Trophoblast cell (in vitro differentiated cells and primary cell): ENCODE results near the gene OPCML.

Experiments used
- DNase-seq, 2 donors: peaks; one replicate each; pipeline ENCODE4 v3.0.0-alpha.2; 2016
- H2AFZ ChIP-seq: 2 replicates; pipeline ENCODE4 v1.6.1; 2013; ENCODE audit warnings: low read length, moderate library complexity, mild to moderate bottlenecking; ENCODE audit not compliant: insufficient read depth, poor library complexity
- H2AK5ac ChIP-seq: 2 replicates; pipeline ENCODE4 v1.6.1; 2013; ENCODE audit warnings: mild to moderate bottlenecking, low read length
- H2BK120ac ChIP-seq: 2 replicates; pipeline ENCODE4 v1.6.1; 2013; ENCODE audit warnings: low read length, mild to moderate bottlenecking, moderate library complexity; ENCODE audit not compliant: insufficient read depth, poor library complexity
- H2BK12ac ChIP-seq: 2 replicates; pipeline ENCODE4 v1.6.1; 2013; ENCODE audit warnings: mild to moderate bottlenecking, low read length, moderate library complexity
- H2BK5ac ChIP-seq: 2 replicates; pipeline ENCODE4 v1.6.1; 2013; ENCODE audit warnings: low read length, low read depth, moderate library complexity, mild to moderate bottlenecking; ENCODE audit not compliant: poor library complexity
- H3K14ac ChIP-seq: 2 replicates; pipeline ENCODE4 v1.6.1; 2013; ENCODE audit warnings: mild to moderate bottlenecking, low read length
- H3K18ac ChIP-seq: 2 replicates; pipeline ENCODE4 v1.6.1; 2013; ENCODE audit warnings: mild to moderate bottlenecking, low read length
- H3K23ac ChIP-seq: 2 replicates; pipeline ENCODE4 v1.6.1; 2013; ENCODE audit warnings: low read length
- H3K27ac ChIP-seq: 2 replicates; pipeline ENCODE4 v1.5.1; 2013; ENCODE audit warnings: low read depth, mild to moderate bottlenecking, inconsistent platforms, low read length, moderate library complexity
- H3K27me3 ChIP-seq: 2 replicates; pipeline ENCODE4 v1.6.1; 2013; ENCODE audit warnings: inconsistent platforms, mild to moderate bottlenecking, low read length, moderate library complexity; ENCODE audit not compliant: insufficient read depth
- H3K36me3 ChIP-seq, 2 experiments: 1 replicate in 1 of 2; 2 replicates in 1 of 2; pipeline ENCODE4 v1.6.1; 2013; ENCODE audit warnings: low read length in 2 of 2, mild to moderate bottlenecking in 2 of 2, moderate library complexity in 1 of 2; ENCODE audit not compliant: insufficient read depth in 2 of 2, control insufficient read depth in 1 of 2
- H3K4ac ChIP-seq: 2 replicates; pipeline ENCODE4 v1.6.1; 2013; ENCODE audit warnings: low read depth, mild to moderate bottlenecking, low read length, moderate library complexity
- H3K4me1 ChIP-seq, 2 experiments: 1 replicate in 1 of 2; 2 replicates in 1 of 2; pipeline ENCODE4 v1.6.1; 2013; ENCODE audit warnings: low read length in 2 of 2, mild to moderate bottlenecking in 2 of 2, moderate library complexity in 1 of 2; ENCODE audit not compliant: insufficient read depth in 2 of 2, control insufficient read depth in 1 of 2
- H3K4me2 ChIP-seq: 2 replicates; pipeline ENCODE4 v1.6.1; 2013; ENCODE audit warnings: inconsistent platforms, mild to moderate bottlenecking, low read length, moderate library complexity
- H3K4me3 ChIP-seq: 2 replicates; pipeline ENCODE4 v1.5.1; 2013; ENCODE audit warnings: mild to moderate bottlenecking, low read depth, low read length, inconsistent platforms
- H3K79me1 ChIP-seq: one replicate; pipeline ENCODE4 v1.6.1; 2013; ENCODE audit warnings: low read length
- H3K79me2 ChIP-seq: 2 replicates; pipeline ENCODE4 v1.6.1; 2013; ENCODE audit warnings: low read length, mild to moderate bottlenecking; ENCODE audit not compliant: control insufficient read depth, insufficient read depth, poor library complexity
- H3K9ac ChIP-seq: 2 replicates; pipeline ENCODE4 v1.6.1; 2013; ENCODE audit warnings: mild to moderate bottlenecking, low read length
- H3K9me3 ChIP-seq: 2 replicates; pipeline ENCODE4 v1.6.1; 2013; ENCODE audit warnings: low read depth, mild to moderate bottlenecking, control low read depth, inconsistent platforms, low read length; ENCODE audit not compliant: insufficient read depth
- H4K12ac ChIP-seq: 2 replicates; pipeline ENCODE4 v1.6.1; 2013; ENCODE audit warnings: low read depth, mild to moderate bottlenecking, low read length, moderate library complexity
- H4K8ac ChIP-seq: 2 replicates; pipeline ENCODE4 v1.6.1; 2013; ENCODE audit warnings: low read depth, mild to moderate bottlenecking, low read length, moderate library complexity
- H4K91ac ChIP-seq: one replicate; pipeline ENCODE4 v1.6.1; 2013; ENCODE audit warnings: low read depth, mild to moderate bottlenecking, low read length, moderate library complexity
- WGBS: extraction: QIAGEN DNeasy Blood & Tissue Kit; methylation state at CpG from one replicate; pipeline ENCODE4 v1.1.7; 2013; ENCODE audit warnings: missing lambda C conversion rate; ENCODE audit not compliant: insufficient read length, insufficient coverage; ENCODE audit errors: extremely low coverage; 5-methylcytosine and 5-hydroxymethylcytosine counted together

The OPCML gene

DNA sequence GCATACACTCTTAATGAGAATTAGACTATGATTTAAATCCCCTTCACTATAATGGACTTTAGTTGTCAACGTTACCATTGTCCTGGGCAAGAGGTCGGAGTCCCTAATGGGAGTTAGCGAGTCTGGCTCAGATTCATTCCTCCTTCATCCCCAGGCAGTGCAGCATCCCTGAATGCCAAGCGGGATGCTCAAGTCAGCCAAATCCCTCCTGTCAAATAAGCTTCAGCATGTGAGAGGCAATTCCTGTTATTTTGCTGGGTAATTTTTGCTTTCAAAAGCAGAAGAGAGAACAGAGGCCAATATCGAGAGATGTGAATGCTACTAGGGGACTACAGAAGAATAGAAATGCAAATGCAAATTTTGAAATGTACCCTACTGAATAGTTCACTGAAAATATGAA lies 186.2 kb downstream of the OPCML start:
- Histone ChIP-seq H4K8ac (no peak overlapping the region), H3K4me2 (no peak overlapping the region), H3K9me3 (no peaks in the 10 kb centered on the region), H3K27ac (no peak overlapping the region), H3K18ac (no peak overlapping the region), H2BK5ac (no peak overlapping the region), H3K23ac (no peak overlapping the region), H4K91ac (no peak overlapping the region), H2BK12ac (no peak overlapping the region), H2AK5ac (no peak overlapping the region), H2BK120ac (no peak overlapping the region), H4K12ac (no peak overlapping the region), H3K9ac (no peak overlapping the region), H3K4me1 (no peaks in the 10 kb centered on the region), H3K4me3 (no peak overlapping the region), H2AFZ (no peak overlapping the region), H3K14ac (no peak overlapping the region), H3K27me3 (no peaks in the 10 kb centered on the region), H3K36me3 (no peaks in the 10 kb centered on the region), H3K4ac (no peak overlapping the region), H3K79me2 (no peaks in the 10 kb centered on the region), H3K79me1 (no peaks in the 10 kb centered on the region)
- no CpG with 5 or more reads among the region's 5 CpGs for WGBS
- DNase-seq, result no peak

- Histone ChIP-seq H3K4me2 (no peak overlapping the region), H3K79me1 (no peaks in the 10 kb centered on the region), H3K4ac (no peak overlapping the region), H4K12ac (no peak overlapping the region), H3K23ac (no peak overlapping the region), H2BK5ac (no peak overlapping the region), H3K4me3 (no peak overlapping the region), H3K14ac (no peak overlapping the region), H2AFZ (no peak overlapping the region), H3K18ac (no peak overlapping the region), H3K27me3 (no peaks in the 10 kb centered on the region), H2BK120ac (no peak overlapping the region), H2BK12ac (no peak overlapping the region), H3K36me3 (no peaks in the 10 kb centered on the region), H4K8ac (no peak overlapping the region), H3K4me1 (no peaks in the 10 kb centered on the region), H3K79me2 (no peaks in the 10 kb centered on the region), H3K27ac (no peak overlapping the region), H2AK5ac (no peak overlapping the region), H4K91ac (no peak overlapping the region), H3K9ac (no peak overlapping the region), H3K9me3 (no peaks in the 10 kb centered on the region)
- DNase-seq, result no peak
- no CpG with 5 or more reads among the region's 9 CpGs for WGBS
These were observed 188.3 kb downstream of the OPCML start for GRCh38 chr11:133343951-133344350.

GRCh38 chr11:133339495-133340140 lies 192.7 kb downstream of the OPCML start:
- H3K36me3 ChIP-seq, result no peaks in the 10 kb centered on the region
- H2BK120ac ChIP-seq, result no peak overlapping the region
- no peak overlapping the region for H2AFZ ChIP-seq
- H3K4me2 ChIP-seq, result no peak overlapping the region
- H3K23ac ChIP-seq, result no peak overlapping the region
- no peak overlapping the region for H4K91ac ChIP-seq
- H3K18ac ChIP-seq, result no peak overlapping the region
- no peak overlapping the region for H3K9ac ChIP-seq
- no peak overlapping the region for H3K4me3 ChIP-seq
- peaks cover 0 to 3% of the 10 kb centered on the region in 2 experiments for H3K4me1 ChIP-seq
- no peaks in the 10 kb centered on the region for H3K79me1 ChIP-seq
- no peak for DNase-seq
- WGBS, result no CpG with 5 or more reads among the region's 5 CpGs
- no peak overlapping the region for H4K8ac ChIP-seq
- H4K12ac ChIP-seq, result no peak overlapping the region
- no peak overlapping the region for H3K27ac ChIP-seq
- no peaks in the 10 kb centered on the region for H3K27me3 ChIP-seq
- no peak overlapping the region for H3K14ac ChIP-seq
- H3K9me3 ChIP-seq, result no peaks in the 10 kb centered on the region
- no peak overlapping the region for H2BK12ac ChIP-seq
- H2BK5ac ChIP-seq, result no peak overlapping the region
- no peaks in the 10 kb centered on the region for H3K79me2 ChIP-seq
- H2AK5ac ChIP-seq, result no peak overlapping the region
- H3K4ac ChIP-seq, result no peak overlapping the region

DNA sequence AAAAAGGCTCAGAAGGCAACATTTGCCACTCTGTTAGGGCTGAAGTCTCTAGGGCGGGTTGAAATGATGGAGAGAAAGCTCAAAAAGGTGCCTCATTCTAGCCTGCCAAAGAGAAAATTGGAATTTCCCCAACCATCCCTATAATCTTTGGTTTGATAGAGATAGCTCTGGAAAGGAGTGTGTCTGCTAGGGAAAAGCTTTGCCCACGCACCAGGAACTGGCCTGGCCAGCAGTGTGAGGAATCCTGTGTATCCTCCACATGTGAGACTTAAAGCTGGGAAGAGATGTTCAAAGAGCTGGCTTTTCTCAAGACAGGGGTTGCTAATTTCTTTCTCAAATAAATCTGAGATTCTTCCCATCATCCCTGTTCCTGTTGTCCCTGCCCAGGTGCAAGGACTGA lies 193.7 kb downstream of the OPCML start:
- H3K79me1 ChIP-seq, result no peaks in the 10 kb centered on the region
- no peak overlapping the region for H3K4me2 ChIP-seq
- no peak overlapping the region for H2BK5ac ChIP-seq
- no peak overlapping the region for H2BK120ac ChIP-seq
- H3K27ac ChIP-seq, result no peak overlapping the region
- no peak overlapping the region for H2AK5ac ChIP-seq
- no peak overlapping the region for H3K18ac ChIP-seq
- H2AFZ ChIP-seq, result no peak overlapping the region
- H2BK12ac ChIP-seq, result no peak overlapping the region
- no peaks in the 10 kb centered on the region for H3K36me3 ChIP-seq
- no peaks in the 10 kb centered on the region for H3K9me3 ChIP-seq
- no peak overlapping the region for H3K9ac ChIP-seq
- no peak overlapping the region for H4K8ac ChIP-seq
- no peaks in the 10 kb centered on the region for H3K27me3 ChIP-seq
- peaks cover 0 to 3% of the 10 kb centered on the region in 2 experiments for H3K4me1 ChIP-seq
- H3K4me3 ChIP-seq, result no peak overlapping the region
- H3K14ac ChIP-seq, result no peak overlapping the region
- H3K23ac ChIP-seq, result no peak overlapping the region
- H3K79me2 ChIP-seq, result no peaks in the 10 kb centered on the region
- no peak overlapping the region for H4K91ac ChIP-seq
- no peak for DNase-seq
- H3K4ac ChIP-seq, result no peak overlapping the region
- no CpG with 5 or more reads among the region's 2 CpGs for WGBS
- no peak overlapping the region for H4K12ac ChIP-seq
